GM19463 (cell line): ENCODE measurements around the gene DIAPH2.
"Not testable (repeated sequence)": the region's sequence is repeated elsewhere in the genome, so short reads cannot be mapped to it uniquely, and the experiment has no call there.

Experiments used
- ATAC-seq: cut with Tn5 transposase; IDR thresholded peaks from one replicate; pipeline ENCODE4 v1.9.1; 2021; ENCODE audit warnings: mild to moderate bottlenecking, moderate library complexity; ENCODE audit not compliant: unreplicated experiment

DIAPH2 gene

DNA sequence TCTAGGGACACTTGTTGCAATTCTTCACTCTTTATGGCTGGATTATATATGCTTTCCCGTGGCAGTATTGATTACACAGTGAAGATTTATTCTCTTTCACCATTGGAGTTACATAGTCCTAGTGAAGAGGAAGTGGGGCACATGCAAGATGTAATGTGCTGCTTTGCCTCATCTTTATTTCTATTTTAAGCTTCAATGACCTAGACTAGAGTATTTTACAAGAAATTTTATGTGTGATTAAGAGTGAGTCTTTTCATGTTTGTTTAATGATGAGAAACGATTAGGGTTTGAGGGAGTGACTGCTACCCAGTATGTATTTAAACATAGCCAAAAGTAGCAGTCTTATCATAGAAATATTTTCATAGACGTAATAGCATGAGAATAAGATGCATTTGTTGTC is 30.8 kb downstream of the DIAPH2 start:
- no peak for ATAC-seq

DNA sequence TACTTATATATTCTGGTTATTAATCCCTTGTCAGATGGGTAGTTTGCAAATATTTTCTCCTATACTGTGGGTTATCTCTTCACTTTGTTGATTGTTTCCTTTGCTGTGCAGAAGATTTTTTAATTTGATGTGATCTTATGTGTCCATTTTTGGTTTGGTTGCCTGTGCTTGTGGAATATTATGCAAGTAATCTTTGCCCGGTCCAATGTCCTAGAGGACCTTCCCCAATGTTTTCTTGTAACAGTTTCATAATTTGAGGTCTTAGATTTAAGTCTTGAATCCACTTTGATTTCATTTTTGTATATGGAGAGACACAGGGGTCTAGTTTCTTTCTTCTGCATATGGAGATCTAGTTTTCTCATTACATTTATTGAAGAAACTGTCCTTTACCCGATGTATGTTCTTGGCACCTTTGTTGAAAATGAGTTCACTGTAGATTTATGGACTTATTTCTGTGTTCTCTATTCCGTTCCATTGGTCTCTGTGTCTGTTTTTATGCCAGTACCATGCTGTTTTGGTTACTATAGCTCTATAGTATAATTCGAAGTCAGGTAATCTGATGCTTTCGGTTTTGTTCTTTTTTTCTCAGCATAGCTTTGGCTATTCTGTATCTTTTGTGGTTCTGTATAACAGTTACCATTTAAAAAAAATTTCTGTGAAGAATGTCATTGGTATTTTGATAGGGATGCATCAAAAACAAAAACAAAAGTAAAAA is 34.7 kb downstream of the DIAPH2 start:
- ATAC-seq: no peak

DNA sequence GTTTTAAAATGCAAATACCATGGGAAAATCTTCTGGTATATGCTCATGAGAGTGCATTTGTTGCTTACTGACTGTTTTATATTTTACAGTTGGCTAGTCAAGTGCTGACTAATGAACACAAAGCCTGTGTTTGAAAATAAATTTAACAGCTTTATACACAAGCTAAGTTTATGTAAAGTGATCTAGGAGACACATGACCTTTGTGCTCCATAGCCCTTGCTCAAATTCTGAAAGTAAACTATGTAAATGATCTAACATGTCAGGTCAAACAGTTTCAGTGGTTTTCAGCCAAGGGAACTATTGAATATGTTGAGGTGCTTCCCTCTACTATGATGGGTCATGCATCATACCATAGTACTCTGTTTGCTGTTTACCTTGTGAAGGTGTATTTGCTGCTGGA is 36.7 kb downstream of the DIAPH2 start:
- peak; percentile 99 for ATAC-seq

DNA sequence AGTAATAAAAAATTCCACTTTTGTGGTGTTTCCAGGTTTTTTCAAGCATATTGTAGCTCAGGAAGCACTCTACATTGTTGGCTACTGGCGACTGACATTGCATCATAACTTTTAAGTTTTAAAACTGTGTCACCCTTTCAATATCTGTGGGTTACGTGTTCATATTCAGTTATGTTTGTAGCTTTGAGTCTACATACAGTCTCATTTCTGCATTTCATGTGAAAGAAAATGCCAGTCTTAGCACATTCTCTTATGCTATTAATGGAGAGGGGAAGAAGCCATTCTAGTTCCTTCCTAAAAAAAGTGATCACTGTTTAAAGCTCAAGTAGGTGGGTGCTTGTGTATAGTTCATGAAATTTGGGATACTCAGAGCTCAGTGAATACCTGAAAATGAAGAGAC is 38.1 kb downstream of the DIAPH2 start:
- ATAC-seq: no peak

DNA sequence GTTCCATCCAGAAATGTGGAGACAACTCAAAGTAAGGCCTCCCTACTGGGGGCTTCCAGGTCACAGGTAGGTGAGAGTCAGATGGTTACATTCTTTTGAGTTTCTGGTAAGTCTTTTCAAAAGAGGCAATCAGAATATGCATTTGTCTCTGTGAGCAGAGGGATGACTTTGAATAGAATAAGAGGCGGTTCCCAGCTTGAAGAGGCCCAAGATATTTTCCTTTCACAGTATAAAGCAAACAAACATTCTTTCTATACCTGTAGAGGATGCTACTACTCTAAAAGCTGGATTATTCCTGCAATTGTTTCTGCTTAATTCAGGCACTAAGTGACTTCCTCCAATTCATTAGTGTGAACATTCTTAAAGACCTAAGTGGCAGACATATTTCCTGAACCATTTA is 44.4 kb downstream of the DIAPH2 start:
- ATAC-seq: no peak

DNA sequence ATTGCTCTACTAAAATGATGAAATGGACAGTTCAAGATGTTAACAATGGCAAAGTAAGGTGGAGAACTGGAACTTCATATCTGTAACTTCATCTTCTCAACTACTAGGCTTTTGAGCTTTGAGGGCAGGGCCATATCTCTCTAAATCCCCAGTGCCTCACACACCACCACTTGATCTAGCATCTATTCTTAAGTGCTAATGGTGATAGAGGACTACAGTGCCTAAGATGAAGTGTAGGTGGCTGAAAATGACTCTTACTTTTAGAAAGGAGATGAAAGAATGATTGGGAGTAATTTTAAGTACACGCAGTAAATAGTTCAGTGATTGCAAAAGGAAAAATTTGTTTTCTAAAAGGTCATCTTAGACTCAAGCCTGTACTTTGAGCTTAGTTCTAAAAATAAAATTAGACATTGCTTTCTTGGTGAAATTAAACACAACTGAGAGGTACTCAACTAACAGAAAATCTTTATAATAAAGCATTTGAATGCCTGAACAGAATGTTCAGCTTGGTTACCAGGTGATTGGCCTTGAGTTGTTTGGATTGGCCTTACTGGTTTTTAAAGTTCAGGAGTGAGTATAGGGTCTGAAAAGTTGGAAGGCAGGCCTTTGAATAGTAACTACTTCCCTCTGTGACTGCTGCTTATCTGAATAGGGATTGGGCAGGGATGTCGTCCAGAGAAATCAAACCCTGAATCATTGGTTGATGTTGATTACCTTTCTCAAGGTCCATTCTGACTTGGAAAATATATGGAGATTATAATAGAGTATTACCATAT is 45.4 kb downstream of the DIAPH2 start:
- ATAC-seq: no peak

DNA sequence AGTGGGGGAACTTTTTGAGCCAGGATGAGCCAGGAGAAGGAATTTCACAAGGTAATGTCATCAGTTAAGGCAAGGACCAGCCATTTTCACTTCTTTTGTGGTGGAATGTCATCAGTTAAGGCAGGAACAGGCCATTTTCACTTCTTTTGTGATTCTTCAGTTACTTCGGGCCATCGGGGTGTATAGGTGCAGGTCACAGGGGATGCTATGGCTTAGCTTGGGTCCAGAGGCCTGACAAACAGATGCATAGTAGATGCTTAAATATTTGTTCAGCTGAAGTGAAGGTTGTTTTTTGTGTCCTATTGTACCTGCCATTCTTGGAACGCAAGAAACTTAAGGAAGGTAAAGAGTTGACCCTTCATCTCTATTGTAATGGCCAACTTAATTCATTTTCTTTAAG is 46.4 kb downstream of the DIAPH2 start:
- ATAC-seq: not testable (repeated sequence)

DNA sequence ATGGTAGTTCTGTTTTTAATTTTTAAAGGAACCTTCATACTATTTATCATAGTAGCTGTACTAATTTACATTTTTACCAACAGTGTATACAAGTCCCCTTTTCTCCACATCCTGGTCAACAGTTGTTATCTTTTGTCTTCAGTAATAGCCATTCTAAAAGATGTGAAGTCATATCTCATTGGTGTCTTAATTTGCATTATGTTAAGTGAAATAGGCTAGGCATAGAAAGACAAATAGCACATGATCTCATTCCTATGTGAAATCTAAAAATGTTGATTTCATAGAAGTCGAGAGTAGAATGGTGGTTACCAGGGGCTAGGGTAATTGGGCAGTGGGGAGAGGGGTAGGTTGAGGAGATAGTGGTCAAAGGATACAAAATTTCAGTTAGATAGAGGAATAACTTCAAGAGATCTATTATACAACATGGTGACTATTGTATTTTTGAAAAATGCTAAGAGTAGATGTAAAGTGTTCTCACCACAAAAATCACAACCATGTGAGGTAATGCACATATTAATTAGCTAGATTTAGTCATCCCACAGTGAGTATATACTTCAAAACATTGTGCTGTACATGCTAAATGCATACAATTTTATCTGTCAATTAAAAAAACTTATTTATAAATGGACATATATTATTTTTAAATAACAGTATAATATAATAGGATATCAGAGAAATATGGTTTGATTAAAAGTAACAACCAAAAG is 58.9 kb downstream of the DIAPH2 start:
- ATAC-seq: no peak

DNA sequence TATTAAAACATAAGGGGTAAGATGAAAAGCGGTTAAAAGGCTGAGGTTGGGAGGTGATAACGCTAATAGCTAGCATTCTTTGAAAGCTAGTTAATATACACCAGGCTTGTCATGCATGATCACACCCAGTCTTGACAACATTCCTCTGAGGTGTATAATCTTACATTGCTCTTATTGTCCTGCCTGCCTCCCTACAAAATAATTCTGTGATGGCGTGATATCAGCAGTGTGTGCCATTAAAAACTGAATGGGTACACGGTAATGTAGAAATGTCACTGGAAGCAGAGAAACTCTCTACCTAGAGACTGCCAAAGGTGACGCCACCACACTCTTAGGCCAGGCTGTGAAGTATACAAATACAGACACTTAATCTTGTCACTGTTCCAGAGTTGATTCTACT is 68.1 kb downstream of the DIAPH2 start:
- ATAC-seq: no peak

DNA sequence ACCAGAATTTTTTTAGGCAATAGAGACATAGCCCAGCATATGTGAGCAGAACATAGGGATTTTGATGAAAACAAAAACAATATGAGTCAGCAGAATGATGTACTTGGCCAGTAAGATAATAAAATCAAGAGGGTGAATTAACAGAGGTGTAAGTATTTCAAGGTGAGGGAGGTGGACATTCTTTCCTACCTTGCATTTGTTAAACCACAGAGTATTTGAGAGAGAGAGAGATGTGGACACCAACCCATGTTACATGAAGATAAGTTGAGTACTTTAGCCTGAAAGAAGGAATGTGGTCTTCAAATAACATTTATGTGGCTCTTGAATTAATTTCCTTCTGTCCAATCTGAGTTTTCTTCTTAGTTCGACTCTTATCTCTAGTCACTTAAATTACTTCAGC is 68.6 kb downstream of the DIAPH2 start:
- no peak for ATAC-seq

DNA sequence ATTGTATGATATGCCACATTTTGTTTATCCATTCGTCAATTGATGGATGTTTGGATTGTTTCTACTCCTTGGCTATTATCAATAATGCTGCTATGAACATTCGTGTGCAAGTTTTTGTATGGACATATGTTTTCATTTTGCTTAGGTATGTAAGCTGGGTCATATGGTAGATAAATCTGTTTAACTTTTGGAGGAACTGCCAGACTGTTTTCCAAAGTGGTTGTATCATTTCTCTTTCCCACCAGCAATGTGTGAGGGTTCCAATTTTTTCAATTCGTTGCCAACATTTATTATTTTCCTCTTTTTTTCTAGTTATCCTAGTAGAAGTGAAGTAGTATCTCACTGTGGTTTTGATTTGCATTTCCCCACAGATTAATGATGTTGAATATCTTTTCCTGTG is 71.8 kb downstream of the DIAPH2 start:
- no peak for ATAC-seq

DNA sequence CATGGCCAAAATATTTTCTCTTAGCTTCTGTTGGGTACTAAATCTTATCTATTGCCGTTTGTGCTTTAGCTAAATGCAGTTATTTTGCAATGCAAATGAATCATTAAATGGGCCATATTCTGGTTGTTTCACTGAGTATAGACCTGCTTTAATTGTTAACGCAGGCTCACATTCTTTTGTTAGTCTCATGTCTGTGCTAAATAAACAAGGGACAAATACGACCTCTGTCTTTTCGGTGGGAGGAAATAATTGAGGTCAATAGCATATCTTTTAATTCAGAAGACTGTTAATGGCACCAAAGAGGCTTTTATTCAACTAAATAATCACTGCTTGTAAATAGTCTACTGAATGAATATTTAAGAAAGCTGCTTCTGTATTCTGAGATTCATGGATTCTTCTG is 76.9 kb downstream of the DIAPH2 start:
- ATAC-seq: no peak

DNA sequence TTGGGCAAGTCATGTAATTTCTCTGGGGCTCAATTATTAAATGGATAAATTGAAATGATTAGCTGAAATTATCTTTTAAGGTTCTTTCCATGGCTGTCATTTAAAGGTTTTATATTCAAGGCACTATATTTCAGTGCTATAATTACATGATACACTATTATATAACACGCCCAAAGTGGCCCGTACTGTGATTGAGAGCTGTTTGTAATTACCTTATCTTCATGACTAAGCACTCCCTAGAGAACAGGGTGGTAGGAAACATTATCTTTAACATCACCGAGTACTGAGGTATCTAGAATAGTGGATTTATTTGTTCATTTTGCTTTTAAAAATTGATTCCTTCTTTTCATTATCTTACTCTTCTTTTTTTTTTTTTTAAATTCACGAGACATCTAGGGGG is 79.0 kb downstream of the DIAPH2 start:
- no peak for ATAC-seq

DNA sequence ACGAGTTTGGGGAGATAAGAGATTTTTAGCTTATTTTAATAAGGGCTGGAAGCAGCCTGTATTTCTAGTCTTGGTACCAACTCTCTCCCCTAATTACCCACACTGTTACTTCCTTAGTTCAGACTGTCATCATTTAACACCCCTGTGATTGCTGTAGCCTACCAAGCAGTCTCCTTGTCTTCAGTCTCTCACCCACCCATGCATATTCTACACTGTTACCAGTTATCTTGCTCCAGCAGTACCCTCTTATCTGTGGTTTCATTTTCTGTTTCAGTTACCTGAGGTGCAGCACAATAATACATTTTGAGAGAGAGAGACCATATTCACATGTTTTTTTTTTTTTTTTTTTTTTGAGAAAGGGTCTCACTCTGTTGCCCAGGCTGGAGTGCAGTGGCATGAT is 80.2 kb downstream of the DIAPH2 start:
- peak; percentile 82 for ATAC-seq

DNA sequence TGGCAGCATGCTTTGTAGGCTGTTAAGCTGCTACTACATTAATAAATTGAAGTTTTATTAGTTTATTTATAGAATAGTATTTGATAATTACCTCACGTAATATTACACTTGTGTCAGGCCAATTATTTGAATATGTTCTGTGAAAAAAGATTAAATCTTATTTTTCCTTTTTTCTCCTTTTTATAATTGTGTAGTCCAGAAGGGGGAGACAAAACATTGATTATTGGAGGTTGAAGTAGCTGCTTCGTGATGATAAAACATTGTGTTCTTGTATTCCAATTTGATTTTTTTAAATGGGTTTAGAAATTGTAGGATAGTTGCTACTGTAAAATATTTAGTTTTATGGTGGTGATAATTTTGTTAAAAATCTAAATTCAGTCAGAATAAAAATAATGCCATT is 85.7 kb downstream of the DIAPH2 start:
- no peak for ATAC-seq

DNA sequence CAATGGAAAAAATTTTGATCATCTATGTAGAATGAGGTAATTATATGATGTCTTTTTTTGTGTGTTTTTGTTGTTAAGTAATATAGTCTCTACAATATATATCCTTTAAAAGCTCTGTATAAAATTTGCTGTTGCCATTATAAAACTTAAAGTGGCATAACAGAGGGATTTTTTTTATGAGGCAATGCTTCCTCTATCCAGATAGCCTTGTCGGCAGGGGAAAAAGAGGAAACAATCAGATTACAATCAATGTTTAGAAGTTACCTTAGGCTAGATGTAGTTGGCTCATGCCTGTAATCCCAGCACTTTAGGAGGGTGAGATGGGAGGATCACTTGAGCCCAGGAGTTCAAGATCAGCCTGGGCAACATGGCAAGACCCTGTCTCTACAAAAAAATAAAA is 86.8 kb downstream of the DIAPH2 start:
- ATAC-seq: no peak

DNA sequence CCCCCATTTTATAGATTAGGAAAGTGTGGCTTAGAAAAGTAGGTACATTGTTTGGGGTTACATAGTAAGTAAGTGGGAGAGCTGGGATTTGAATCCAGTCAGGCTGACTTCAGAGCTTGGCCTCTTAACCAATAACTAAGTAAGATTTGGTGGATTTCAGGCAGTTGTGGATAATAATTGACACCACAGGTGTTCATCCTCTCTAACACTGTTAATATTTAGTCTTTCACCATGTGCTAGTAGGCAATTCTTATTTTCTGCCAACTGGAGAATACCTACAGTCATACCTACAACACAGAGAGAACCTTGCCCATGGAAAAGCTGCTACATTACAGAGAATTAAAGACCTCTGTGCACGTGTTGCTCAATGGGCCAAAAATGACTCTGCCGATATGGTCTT is 89.5 kb downstream of the DIAPH2 start:
- peak; percentile 55 for ATAC-seq

DNA sequence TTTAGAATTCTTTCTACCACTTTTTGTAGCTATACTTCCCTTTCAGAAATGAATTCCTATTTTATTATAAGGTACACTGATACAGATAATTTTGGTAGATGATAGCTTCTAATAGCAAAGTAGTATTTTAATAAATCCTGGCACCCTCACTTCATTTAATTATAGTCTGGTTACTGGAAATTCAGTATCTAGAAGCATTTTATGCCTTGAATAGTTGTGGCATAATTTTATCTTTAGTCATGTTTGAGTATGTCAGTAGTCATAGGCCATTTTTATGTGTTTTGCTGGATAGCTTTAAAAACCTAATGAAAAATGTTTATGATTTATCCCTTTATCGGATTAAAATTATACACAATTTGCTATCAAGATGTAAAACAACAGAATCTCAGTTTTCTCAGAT is 92.3 kb downstream of the DIAPH2 start:
- ATAC-seq: no peak

DNA sequence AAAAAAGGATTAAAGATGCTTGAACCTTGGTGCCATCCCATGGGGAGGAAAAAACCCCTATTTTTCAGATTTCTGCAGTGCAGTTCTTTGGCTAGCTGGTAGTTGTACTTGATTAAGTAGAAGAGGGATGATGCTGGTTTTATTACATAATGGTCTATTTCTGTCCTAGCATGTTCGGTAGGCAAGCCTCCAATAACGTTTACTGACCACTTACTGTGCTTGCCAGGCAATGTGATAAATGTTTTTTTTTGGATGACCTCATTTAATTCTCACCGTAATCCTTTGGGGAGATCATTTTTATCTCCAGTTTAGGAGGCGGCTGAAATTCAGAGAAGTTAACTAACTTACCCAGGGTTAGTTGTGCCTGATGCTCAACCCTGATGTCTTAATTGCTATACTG is 106.9 kb downstream of the DIAPH2 start:
- no peak for ATAC-seq

DNA sequence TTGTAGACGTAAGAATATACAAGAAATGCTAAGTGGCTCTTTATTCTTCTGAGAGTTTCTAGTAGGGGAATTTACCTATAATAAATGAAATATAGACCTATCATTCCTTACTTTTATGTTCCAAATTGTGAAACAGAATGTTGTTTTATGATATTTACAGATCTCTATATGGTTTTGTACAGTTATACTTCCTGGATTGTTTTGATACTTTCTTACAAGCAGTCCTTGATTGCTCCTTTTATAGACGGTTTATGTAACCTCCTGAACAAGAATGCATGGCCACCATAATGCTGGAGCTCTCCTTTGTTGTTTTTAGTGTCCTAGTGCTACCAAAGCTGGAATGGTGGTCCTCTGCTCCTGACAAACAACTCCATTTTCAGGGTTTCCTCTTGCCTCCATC is 107.4 kb downstream of the DIAPH2 start:
- ATAC-seq: no peak

DNA sequence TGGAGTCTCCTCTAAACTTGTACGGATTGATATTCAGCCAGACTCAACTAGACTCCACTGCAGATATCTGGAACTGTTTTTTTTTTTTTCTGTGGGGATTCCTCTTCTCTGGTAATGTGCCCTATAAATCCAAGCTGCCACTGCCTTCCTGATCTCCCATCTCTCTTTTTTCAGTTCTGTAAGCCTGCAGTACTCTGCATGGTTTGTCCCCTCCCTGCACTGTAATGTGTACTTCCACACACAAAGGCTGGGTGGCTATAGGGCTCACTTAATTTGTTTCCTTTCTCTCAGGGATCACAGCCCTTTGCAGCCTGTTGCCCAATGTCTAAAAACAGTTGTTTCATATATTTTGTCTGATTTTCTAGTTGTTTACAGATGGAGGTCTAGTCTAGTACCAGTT is 114.3 kb downstream of the DIAPH2 start:
- no peak for ATAC-seq

DNA sequence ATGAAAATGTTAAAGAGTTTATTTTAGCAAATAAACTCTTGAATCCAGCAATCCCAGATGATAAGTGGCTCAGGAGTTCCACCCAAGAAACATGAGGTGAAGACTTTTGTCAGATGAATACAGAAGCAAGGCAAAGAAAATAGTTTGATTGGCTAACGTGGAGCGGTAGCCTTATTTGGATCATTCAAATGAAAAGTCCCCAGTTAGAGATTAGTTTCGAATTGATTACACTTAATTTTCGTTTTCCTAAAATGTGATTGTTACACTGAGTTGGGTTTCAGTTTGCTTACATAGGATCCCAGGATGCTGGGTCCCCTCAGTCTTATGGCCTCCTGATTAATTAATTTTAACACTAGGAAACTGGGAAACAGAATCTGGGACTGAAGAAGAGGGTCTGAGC is 122.7 kb downstream of the DIAPH2 start:
- ATAC-seq: peak; percentile 68
